Measurements from ENCODE around the gene KRT39. TPM values are rescaled to one million over a fixed set of nuclear protein-coding genes. Genes with fewer than 3 reads are reported as not detected.

KRT39 gene
- total and polyA plus RNA-seq, 4 donors: not detected

DNA sequence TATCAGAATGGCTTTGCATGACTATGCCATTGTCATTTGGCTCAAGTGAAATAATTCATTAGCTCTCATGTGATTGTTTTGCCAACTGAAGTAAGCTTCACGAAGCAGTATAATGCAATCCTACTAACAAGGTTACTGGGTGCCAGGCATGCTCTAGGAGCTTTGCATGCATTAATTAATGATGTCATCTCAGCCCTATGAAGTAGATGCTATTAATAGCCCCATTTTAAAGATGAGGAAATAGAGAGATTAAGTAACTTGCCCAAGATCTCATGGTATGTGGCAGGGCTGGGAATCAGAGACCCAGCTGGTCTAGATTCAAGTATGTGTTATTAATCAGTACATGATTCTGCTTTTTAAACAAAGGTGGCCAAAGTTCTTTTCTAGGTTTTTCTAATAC is 14.1 kb downstream of the KRT39 start:
- no peak overlapping the region for H3K27ac ChIP-seq (ENCODE audit: low read depth in 1 of 2, low read length in 2 of 2)
- no peak for DNase-seq (ENCODE audit: low spot score)
- H3K4me1 ChIP-seq (ENCODE audit: control insufficient read depth in 4 of 4, insufficient read depth in 4 of 4, low read length in 3 of 4): no peaks in the 10 kb centered on the region
- H3K4me3 ChIP-seq (ENCODE audit: low read depth in 1 of 3, low read length in 3 of 3): no peak overlapping the region
- TF ChIP-seq RAD21 (IDR thresholded peaks at IDR 0.05) (no peak), RXRA (IDR thresholded peaks at IDR 0.05) (no peak), JUND (IDR thresholded peaks at IDR 0.05) (no peak), NR2F2 (IDR thresholded peaks at IDR 0.05) (no peak), FOXA1 (IDR thresholded peaks at IDR 0.05) (no peak), EGR1 (IDR thresholded peaks at IDR 0.05; ENCODE audit: low read depth in 2 of 2) (no peak), FOXA2 (IDR thresholded peaks at IDR 0.05) (no peak), YY1 (IDR thresholded peaks at IDR 0.05) (no peak), TAF1 (conservative IDR thresholded peaks at IDR 0.05) (no peak), GABPA (IDR thresholded peaks at IDR 0.05 in 1 of 2, conservative IDR thresholded peaks at IDR 0.05 in 1 of 2) (no peak)
- TF ChIP-seq, protein P1, sequence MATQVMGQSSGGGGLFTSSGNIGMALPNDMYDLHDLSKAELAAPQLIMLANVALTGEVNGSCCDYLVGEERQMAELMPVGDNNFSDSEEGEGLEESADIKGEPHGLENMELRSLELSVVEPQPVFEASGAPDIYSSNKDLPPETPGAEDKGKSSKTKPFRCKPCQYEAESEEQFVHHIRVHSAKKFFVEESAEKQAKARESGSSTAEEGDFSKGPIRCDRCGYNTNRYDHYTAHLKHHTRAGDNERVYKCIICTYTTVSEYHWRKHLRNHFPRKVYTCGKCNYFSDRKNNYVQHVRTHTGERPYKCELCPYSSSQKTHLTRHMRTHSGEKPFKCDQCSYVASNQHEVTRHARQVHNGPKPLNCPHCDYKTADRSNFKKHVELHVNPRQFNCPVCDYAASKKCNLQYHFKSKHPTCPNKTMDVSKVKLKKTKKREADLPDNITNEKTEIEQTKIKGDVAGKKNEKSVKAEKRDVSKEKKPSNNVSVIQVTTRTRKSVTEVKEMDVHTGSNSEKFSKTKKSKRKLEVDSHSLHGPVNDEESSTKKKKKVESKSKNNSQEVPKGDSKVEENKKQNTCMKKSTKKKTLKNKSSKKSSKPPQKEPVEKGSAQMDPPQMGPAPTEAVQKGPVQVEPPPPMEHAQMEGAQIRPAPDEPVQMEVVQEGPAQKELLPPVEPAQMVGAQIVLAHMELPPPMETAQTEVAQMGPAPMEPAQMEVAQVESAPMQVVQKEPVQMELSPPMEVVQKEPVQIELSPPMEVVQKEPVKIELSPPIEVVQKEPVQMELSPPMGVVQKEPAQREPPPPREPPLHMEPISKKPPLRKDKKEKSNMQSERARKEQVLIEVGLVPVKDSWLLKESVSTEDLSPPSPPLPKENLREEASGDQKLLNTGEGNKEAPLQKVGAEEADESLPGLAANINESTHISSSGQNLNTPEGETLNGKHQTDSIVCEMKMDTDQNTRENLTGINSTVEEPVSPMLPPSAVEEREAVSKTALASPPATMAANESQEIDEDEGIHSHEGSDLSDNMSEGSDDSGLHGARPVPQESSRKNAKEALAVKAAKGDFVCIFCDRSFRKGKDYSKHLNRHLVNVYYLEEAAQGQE (IDR thresholded peaks at IDR 0.05): no peak
- TF ChIP-seq, protein P2, sequence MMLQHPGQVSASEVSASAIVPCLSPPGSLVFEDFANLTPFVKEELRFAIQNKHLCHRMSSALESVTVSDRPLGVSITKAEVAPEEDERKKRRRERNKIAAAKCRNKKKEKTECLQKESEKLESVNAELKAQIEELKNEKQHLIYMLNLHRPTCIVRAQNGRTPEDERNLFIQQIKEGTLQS (IDR thresholded peaks at IDR 0.05): no peak
- TF ChIP-seq, protein P3, sequence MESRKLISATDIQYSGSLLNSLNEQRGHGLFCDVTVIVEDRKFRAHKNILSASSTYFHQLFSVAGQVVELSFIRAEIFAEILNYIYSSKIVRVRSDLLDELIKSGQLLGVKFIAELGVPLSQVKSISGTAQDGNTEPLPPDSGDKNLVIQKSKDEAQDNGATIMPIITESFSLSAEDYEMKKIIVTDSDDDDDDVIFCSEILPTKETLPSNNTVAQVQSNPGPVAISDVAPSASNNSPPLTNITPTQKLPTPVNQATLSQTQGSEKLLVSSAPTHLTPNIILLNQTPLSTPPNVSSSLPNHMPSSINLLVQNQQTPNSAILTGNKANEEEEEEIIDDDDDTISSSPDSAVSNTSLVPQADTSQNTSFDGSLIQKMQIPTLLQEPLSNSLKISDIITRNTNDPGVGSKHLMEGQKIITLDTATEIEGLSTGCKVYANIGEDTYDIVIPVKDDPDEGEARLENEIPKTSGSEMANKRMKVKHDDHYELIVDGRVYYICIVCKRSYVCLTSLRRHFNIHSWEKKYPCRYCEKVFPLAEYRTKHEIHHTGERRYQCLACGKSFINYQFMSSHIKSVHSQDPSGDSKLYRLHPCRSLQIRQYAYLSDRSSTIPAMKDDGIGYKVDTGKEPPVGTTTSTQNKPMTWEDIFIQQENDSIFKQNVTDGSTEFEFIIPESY (IDR thresholded peaks at IDR 0.05): no peak
- TF ChIP-seq, protein P4, sequence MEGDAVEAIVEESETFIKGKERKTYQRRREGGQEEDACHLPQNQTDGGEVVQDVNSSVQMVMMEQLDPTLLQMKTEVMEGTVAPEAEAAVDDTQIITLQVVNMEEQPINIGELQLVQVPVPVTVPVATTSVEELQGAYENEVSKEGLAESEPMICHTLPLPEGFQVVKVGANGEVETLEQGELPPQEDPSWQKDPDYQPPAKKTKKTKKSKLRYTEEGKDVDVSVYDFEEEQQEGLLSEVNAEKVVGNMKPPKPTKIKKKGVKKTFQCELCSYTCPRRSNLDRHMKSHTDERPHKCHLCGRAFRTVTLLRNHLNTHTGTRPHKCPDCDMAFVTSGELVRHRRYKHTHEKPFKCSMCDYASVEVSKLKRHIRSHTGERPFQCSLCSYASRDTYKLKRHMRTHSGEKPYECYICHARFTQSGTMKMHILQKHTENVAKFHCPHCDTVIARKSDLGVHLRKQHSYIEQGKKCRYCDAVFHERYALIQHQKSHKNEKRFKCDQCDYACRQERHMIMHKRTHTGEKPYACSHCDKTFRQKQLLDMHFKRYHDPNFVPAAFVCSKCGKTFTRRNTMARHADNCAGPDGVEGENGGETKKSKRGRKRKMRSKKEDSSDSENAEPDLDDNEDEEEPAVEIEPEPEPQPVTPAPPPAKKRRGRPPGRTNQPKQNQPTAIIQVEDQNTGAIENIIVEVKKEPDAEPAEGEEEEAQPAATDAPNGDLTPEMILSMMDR (IDR thresholded peaks at IDR 0.05; ENCODE audit: low read depth, low read length, missing input control): no peak
- H3K9ac ChIP-seq (ENCODE audit: low read depth in 1 of 2, low read length in 2 of 2): no peak overlapping the region
- H3K27me3 ChIP-seq (ENCODE audit: control insufficient read depth in 4 of 4, insufficient read depth in 4 of 4, low read length in 3 of 4): peaks cover 0 to 4% (median 2%) of the 10 kb centered on the region in 4 donors
- H3K9me3 ChIP-seq (ENCODE audit: control insufficient read depth in 4 of 4, low read length in 3 of 4): no peaks in the 10 kb centered on the region
- no peaks in the 10 kb centered on the region for H3K36me3 ChIP-seq (ENCODE audit: control insufficient read depth in 4 of 4, insufficient read depth in 3 of 4, low read depth in 1 of 4, low read length in 3 of 4)
- WGBS: 68% methylated on average over 1 of the region's 1 CpG

DNA sequence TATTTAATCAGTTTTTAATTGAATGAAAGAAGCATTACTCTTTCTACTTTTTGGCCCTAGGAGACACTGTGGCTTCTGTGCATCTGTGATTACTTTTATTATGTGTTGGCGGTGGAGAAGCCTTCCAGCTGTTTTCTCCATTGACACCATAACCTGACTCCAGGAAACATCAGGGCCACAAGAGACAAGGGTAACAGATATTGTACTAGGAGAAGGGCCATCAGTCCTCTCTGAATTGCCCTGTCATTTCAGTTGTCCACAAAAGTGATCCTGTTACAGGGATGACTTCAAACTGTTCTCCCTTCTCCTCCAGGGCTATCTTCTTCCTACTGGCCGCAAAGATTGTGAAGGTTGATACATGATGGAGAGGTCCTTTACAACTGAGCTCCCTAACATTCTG is 14.6 kb downstream of the KRT39 start:
- Histone ChIP-seq H3K27me3 (ENCODE audit: control insufficient read depth in 4 of 4, insufficient read depth in 4 of 4, low read length in 3 of 4) (peaks cover 0 to 4% (median 2%) of the 10 kb centered on the region in 4 donors), H3K36me3 (ENCODE audit: control insufficient read depth in 4 of 4, insufficient read depth in 3 of 4, low read depth in 1 of 4, low read length in 3 of 4) (no peaks in the 10 kb centered on the region), H3K27ac (ENCODE audit: low read depth in 1 of 2, low read length in 2 of 2) (no peak overlapping the region), H3K9ac (ENCODE audit: low read depth in 1 of 2, low read length in 2 of 2) (no peak overlapping the region), H3K4me1 (ENCODE audit: control insufficient read depth in 4 of 4, insufficient read depth in 4 of 4, low read length in 3 of 4) (no peaks in the 10 kb centered on the region), H3K4me3 (ENCODE audit: low read depth in 1 of 3, low read length in 3 of 3) (no peak overlapping the region), H3K9me3 (ENCODE audit: control insufficient read depth in 4 of 4, low read length in 3 of 4) (no peaks in the 10 kb centered on the region)
- DNase-seq (ENCODE audit: low spot score): no peak
- WGBS: 93% methylated on average over 2 of the region's 2 CpGs
- TF ChIP-seq, protein P3 (IDR thresholded peaks at IDR 0.05): no peak
- TF ChIP-seq, protein P2 (IDR thresholded peaks at IDR 0.05): no peak
- TF ChIP-seq RAD21 (IDR thresholded peaks at IDR 0.05) (no peak), SP1 (IDR thresholded peaks at IDR 0.05) (no peak), FOXA2 (IDR thresholded peaks at IDR 0.05) (no peak), GABPA (IDR thresholded peaks at IDR 0.05 in 1 of 2, conservative IDR thresholded peaks at IDR 0.05 in 1 of 2) (no peak), FOXA1 (IDR thresholded peaks at IDR 0.05) (no peak), HNF4A (conservative IDR thresholded peaks at IDR 0.05) (no peak), TAF1 (conservative IDR thresholded peaks at IDR 0.05) (no peak)
- TF ChIP-seq, protein P5, sequence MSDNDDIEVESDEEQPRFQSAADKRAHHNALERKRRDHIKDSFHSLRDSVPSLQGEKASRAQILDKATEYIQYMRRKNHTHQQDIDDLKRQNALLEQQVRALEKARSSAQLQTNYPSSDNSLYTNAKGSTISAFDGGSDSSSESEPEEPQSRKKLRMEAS (IDR thresholded peaks at IDR 0.05): no peak
